Activated CD4-positive, alpha-beta memory T cell treated with anti-CD3 and anti-CD28 coated beads, Interleukin-2, amount 10 ng/mL, durations not matched to agents 7 days and 5 days (primary cell): ENCODE measurements around the gene RNF135. TPM values are rescaled to one million over a fixed set of nuclear protein-coding genes. Genes with fewer than 3 reads are reported as not detected.
"Not testable (repeated sequence)": the region's sequence is repeated elsewhere in the genome, so short reads cannot be mapped to it uniquely, and the experiment has no call there.

ENCODE experiments used
- CTCF ChIA-PET: fragments of 350-600 bp; sonication (Branson Sonifier 250); formaldehyde crosslinking; loops from one replicate; lab custom pipeline; 2021; ENCODE audit warnings: antibody characterized with exemption, inconsistent platforms; lab: Charles Lee
- POLR2A ChIA-PET: fragments of 350-600 bp; sonication (Branson Sonifier 250); formaldehyde crosslinking; loops from one replicate; lab custom pipeline; 2021; ENCODE audit warnings: antibody characterized with exemption; lab: Charles Lee
- DNase-seq: peaks from one replicate; pipeline ENCODE4 v3.0.0-alpha.2; 2020
- H3K27ac Mint-ChIP-seq: one replicate; pipeline ENCODE4 v1.8.0; 2021; ENCODE audit warnings: mild to moderate bottlenecking, mixed read lengths
- H3K27me3 Mint-ChIP-seq: one replicate; pipeline ENCODE4 v1.8.0; 2021; ENCODE audit warnings: mixed read lengths
- H3K36me3 Mint-ChIP-seq: one replicate; pipeline ENCODE4 v1.8.0; 2021; ENCODE audit warnings: low read depth, mixed read lengths
- H3K4me1 Mint-ChIP-seq: one replicate; pipeline ENCODE4 v1.8.0; 2021; ENCODE audit warnings: mixed read lengths
- H3K4me3 Mint-ChIP-seq: one replicate; pipeline ENCODE4 v1.8.0; 2021; ENCODE audit warnings: mild to moderate bottlenecking, mixed read lengths
- H3K9me3 Mint-ChIP-seq: one replicate; pipeline ENCODE4 v1.8.0; 2021; ENCODE audit warnings: mixed read lengths
- total RNA-seq, 2 experiments: library from RNA; stranded (reverse); gene quantifications; one replicate each; pipeline ENCODE4 v1.2.3, GENCODE V29; 2021

Gene RNF135
- 1 to 10 TPM; 9.0 to 9.2 TPM for total RNA-seq

GRCh38 chr17:30970831-30971567, at the start of gene RNF135:
RNF135 (plus strand) TSS chr17:30971039; CDS start chr17:30971074, 35 bp downstream.
- Mint-ChIP-seq H3K4me3 (peak within 1 kb of the TSS; percentile 86), H3K36me3 (peaks cover 25% of the 10 kb centered on the region), H3K27me3 (peaks cover 4% of the 10 kb centered on the region), H3K4me1 (peaks cover 44% of the 10 kb centered on the region), H3K27ac (peak within 1 kb of the TSS; percentile 84), H3K9me3 (no peaks in the 10 kb centered on the region)
- POLR2A ChIA-PET: interaction anchor here (0.8 to 2.9 kb wide), 14 partner anchors 10 to 349 kb away, joined by 3 to 8 read pairs (median 4); partner anchors contain the start of gene TEFM
- DNase-seq: peak; percentile 70
- CTCF ChIA-PET: interaction anchor here (1.1 to 1.3 kb wide), 5 partner anchors 12 to 256 kb away, joined by 3 to 5 read pairs (median 3); no protein-coding TSS in a partner anchor

- Mint-ChIP-seq H3K4me1 (peaks cover 12% of the 10 kb centered on the region), H3K27me3 (peaks cover 50% of the 10 kb centered on the region), H3K27ac (no peak within 1 kb of the TSS), H3K9me3 (no peaks in the 10 kb centered on the region), H3K4me3 (peak within 1 kb of the TSS; percentile 54), H3K36me3 (no peaks in the 10 kb centered on the region)
- ChIA-PET CTCF (no interaction called here), POLR2A (interaction anchor here (1.0 kb wide), 1 partner anchor 15 kb away, joined by 4 read pairs; the partner anchor contains the start of gene TEFM)
- DNase-seq: no peak
Measured at GRCh38 chr17:30921544-30922196, 49.2 kb upstream of the RNF135 start, which contains the start of gene ADAP2. ADAP2 (plus strand) TSS chr17:30921945; CDS start chr17:30922015, 70 bp downstream.

- H3K4me3 Mint-ChIP-seq: peak overlapping the region; percentile 22
- peaks cover 12% of the 10 kb centered on the region for H3K4me1 Mint-ChIP-seq
- no peak for DNase-seq
- H3K9me3 Mint-ChIP-seq: no peaks in the 10 kb centered on the region
- CTCF ChIA-PET: no interaction called here
- H3K27me3 Mint-ChIP-seq: peaks cover 54% of the 10 kb centered on the region
- H3K36me3 Mint-ChIP-seq: no peaks in the 10 kb centered on the region
- POLR2A ChIA-PET: interaction anchor here (1.0 kb wide), 1 partner anchor 16 kb away, joined by 4 read pairs; the partner anchor contains the start of gene TEFM
- H3K27ac Mint-ChIP-seq: no peak overlapping the region
Measured at GRCh38 chr17:30922235-30923030, 48.4 kb upstream of the RNF135 start.

- DNase-seq: no peak
- no peaks in the 10 kb centered on the region for H3K36me3 Mint-ChIP-seq
- ChIA-PET CTCF (interaction anchor here (0.7 to 1.8 kb wide), 2 partner anchors 9 to 65 kb away, joined by 4 read pairs; no protein-coding TSS in a partner anchor), POLR2A (interaction anchor here (0.8 kb wide), 1 partner anchor 18 kb away, joined by 3 read pairs; no protein-coding TSS in a partner anchor)
- no peak overlapping the region for H3K27ac Mint-ChIP-seq
- H3K27me3 Mint-ChIP-seq: peaks cover 49% of the 10 kb centered on the region
- H3K4me1 Mint-ChIP-seq: peaks cover 12% of the 10 kb centered on the region
- no peaks in the 10 kb centered on the region for H3K9me3 Mint-ChIP-seq
- no peak overlapping the region for H3K4me3 Mint-ChIP-seq
Measured at GRCh38 chr17:30924341-30924740, 46.5 kb upstream of the RNF135 start.

GRCh38 chr17:30926516-30926915, 44.3 kb upstream of the RNF135 start:
- Mint-ChIP-seq H3K4me1 (peaks cover 8% of the 10 kb centered on the region), H3K4me3 (no peak overlapping the region), H3K36me3 (no peaks in the 10 kb centered on the region), H3K27ac (no peak overlapping the region), H3K9me3 (no peaks in the 10 kb centered on the region), H3K27me3 (peaks cover 32% of the 10 kb centered on the region)
- ChIA-PET CTCF (no interaction called here), POLR2A (interaction anchor here (0.6 to 1.2 kb wide), 2 partner anchors 13 to 46 kb away, joined by 3 to 4 read pairs; no protein-coding TSS in a partner anchor)
- DNase-seq: no peak

GRCh38 chr17:30927756-30928155, 43.1 kb upstream of the RNF135 start:
- Mint-ChIP-seq H3K27me3 (peaks cover 25% of the 10 kb centered on the region), H3K9me3 (no peaks in the 10 kb centered on the region), H3K4me1 (peaks cover 2% of the 10 kb centered on the region), H3K4me3 (no peak overlapping the region), H3K36me3 (no peaks in the 10 kb centered on the region), H3K27ac (no peak overlapping the region)
- CTCF ChIA-PET: interaction anchor here (1.0 kb wide), 1 partner anchor 12 kb away, joined by 3 read pairs; no protein-coding TSS in a partner anchor
- POLR2A ChIA-PET: interaction anchor here (1.6 kb wide), 1 partner anchor 11 kb away, joined by 4 read pairs; no protein-coding TSS in a partner anchor
- DNase-seq: no peak

GRCh38 chr17:30928584-30928983, 42.3 kb upstream of the RNF135 start:
- CTCF ChIA-PET: no interaction called here
- H3K27ac Mint-ChIP-seq: no peak overlapping the region
- no peaks in the 10 kb centered on the region for H3K9me3 Mint-ChIP-seq
- peaks cover 19% of the 10 kb centered on the region for H3K27me3 Mint-ChIP-seq
- POLR2A ChIA-PET: interaction anchor here (0.8 to 1.6 kb wide), 2 partner anchors 10 to 20 kb away, joined by 4 to 5 read pairs; no protein-coding TSS in a partner anchor
- H3K4me1 Mint-ChIP-seq: no peaks in the 10 kb centered on the region
- no peak for DNase-seq
- no peaks in the 10 kb centered on the region for H3K36me3 Mint-ChIP-seq
- H3K4me3 Mint-ChIP-seq: no peak overlapping the region

GRCh38 chr17:30929081-30929633, 41.7 kb upstream of the RNF135 start:
- Mint-ChIP-seq H3K9me3 (no peaks in the 10 kb centered on the region), H3K4me1 (no peaks in the 10 kb centered on the region), H3K27me3 (peaks cover 15% of the 10 kb centered on the region), H3K4me3 (no peak overlapping the region), H3K36me3 (no peaks in the 10 kb centered on the region), H3K27ac (no peak overlapping the region)
- ChIA-PET POLR2A (no interaction called here), CTCF (no interaction called here)
- no peak for DNase-seq

- CTCF ChIA-PET, POLR2A ChIA-PET, H3K4me3 Mint-ChIP-seq, H3K4me1 Mint-ChIP-seq, H3K9me3 Mint-ChIP-seq, H3K27ac Mint-ChIP-seq, H3K36me3 Mint-ChIP-seq, DNase-seq: not testable (repeated sequence)
- H3K27me3 Mint-ChIP-seq: peaks cover 10% of the 10 kb centered on the region
Measured at GRCh38 chr17:30929861-30930260, 41.0 kb upstream of the RNF135 start.

- POLR2A ChIA-PET: no interaction called here
- H3K4me3 Mint-ChIP-seq: no peak overlapping the region
Measured at GRCh38 chr17:30930495-30930894, 40.3 kb upstream of the RNF135 start.

GRCh38 chr17:30931582-30931981, 39.3 kb upstream of the RNF135 start:
- DNase-seq, POLR2A ChIA-PET, H3K36me3 Mint-ChIP-seq, H3K27me3 Mint-ChIP-seq, H3K27ac Mint-ChIP-seq, H3K9me3 Mint-ChIP-seq, H3K4me3 Mint-ChIP-seq, H3K4me1 Mint-ChIP-seq: not testable (repeated sequence)
- CTCF ChIA-PET: interaction anchor here (0.7 kb wide), 1 partner anchor 1076 kb away, joined by 3 read pairs; no protein-coding TSS in a partner anchor

More at GRCh38 chr17:30930495-30930894, 40.3 kb upstream of the RNF135 start:
- Mint-ChIP-seq H3K9me3 (no peaks in the 10 kb centered on the region), H3K27ac (no peak overlapping the region), H3K27me3 (peaks cover 8% of the 10 kb centered on the region), H3K36me3 (no peaks in the 10 kb centered on the region), H3K4me1 (no peaks in the 10 kb centered on the region)
- DNase-seq: no peak
- CTCF ChIA-PET: no interaction called here

- peaks cover 3% of the 10 kb centered on the region for H3K4me1 Mint-ChIP-seq
- no peak overlapping the region for H3K27ac Mint-ChIP-seq
- CTCF ChIA-PET: no interaction called here
- no peaks in the 10 kb centered on the region for H3K27me3 Mint-ChIP-seq
- POLR2A ChIA-PET: no interaction called here
- no peaks in the 10 kb centered on the region for H3K36me3 Mint-ChIP-seq
- H3K4me3 Mint-ChIP-seq: no peak overlapping the region
- DNase-seq: no peak
- H3K9me3 Mint-ChIP-seq: no peaks in the 10 kb centered on the region
Measured at GRCh38 chr17:30933966-30934365, 36.9 kb upstream of the RNF135 start.
